OCI-LY1 (cell line): ENCODE data around the gene DCC.

ENCODE experiments used
- CTCF ChIP-seq: fragments of 200-600 bp; sonication (generic), shearing (Covaris generic); IDR thresholded peaks from 2 replicates; pipeline ENCODE4 v1.5.1; 2017; ENCODE audit warnings: mild to moderate bottlenecking, antibody characterized with exemption, low read length, moderate library complexity, mixed read lengths
- EZH2 ChIP-seq: fragments of 200-600 bp; sonication (generic), shearing (Covaris generic); IDR thresholded peaks from 2 replicates; pipeline ENCODE4 v1.8.0; 2017; ENCODE audit warnings: borderline replicate concordance, mixed run types, mild to moderate bottlenecking, antibody characterized with exemption, low read length, moderate library complexity, mixed read lengths

GRCh38 chr18:52322307-52322706, 17.7 kb upstream of the DCC start:
- TF ChIP-seq CTCF = no peak
- no peak for TF ChIP-seq EZH2
